Activated naive CD4-positive, alpha-beta T cell treated with anti-CD3 and anti-CD28 coated beads for 36 hours (primary cell): ENCODE data around the gene CTAGE1. TPM values are rescaled to one million over a fixed set of nuclear protein-coding genes. Genes with fewer than 3 reads are reported as not detected.

ENCODE experiments used
- CTCF ChIA-PET: fragments of 350-600 bp; sonication (Branson Sonifier 250); formaldehyde crosslinking; loops from one replicate; lab custom pipeline; 2021; ENCODE audit warnings: antibody characterized with exemption; lab: Charles Lee
- DNase-seq: peaks from one replicate; pipeline ENCODE4 v3.0.0-alpha.2; 2020
- H3K27ac Mint-ChIP-seq: one replicate; pipeline ENCODE4 v1.8.0; 2021; ENCODE audit warnings: mild to moderate bottlenecking, mixed read lengths
- H3K27me3 Mint-ChIP-seq: one replicate; pipeline ENCODE4 v1.8.0; 2021; ENCODE audit warnings: low read depth, mixed read lengths
- H3K36me3 Mint-ChIP-seq: one replicate; pipeline ENCODE4 v1.8.0; 2021; ENCODE audit warnings: low read depth, mixed read lengths
- H3K4me1 Mint-ChIP-seq: one replicate; pipeline ENCODE4 v1.8.0; 2021; ENCODE audit warnings: low read depth, mixed read lengths
- H3K4me3 Mint-ChIP-seq: one replicate; pipeline ENCODE4 v1.8.0; 2021; ENCODE audit warnings: mild to moderate bottlenecking, moderate library complexity, mixed read lengths
- H3K9me3 Mint-ChIP-seq: one replicate; pipeline ENCODE4 v1.8.0; 2021; ENCODE audit warnings: mixed read lengths
- intact Hi-C: fragments of 100-400 bp; cut with micrococcal nuclease; formaldehyde crosslinking; loops from one replicate; pipeline ENCODE4 v1.15.1; 2023
- total RNA-seq, 2 experiments: library from RNA; stranded (reverse); gene quantifications; one replicate each; pipeline ENCODE4 v1.2.3, GENCODE V29; 2021

CTAGE1 gene
- total RNA-seq, 2 experiments from 2014 or later: not detected

- H3K27ac Mint-ChIP-seq: no peak overlapping the region
- H3K4me3 Mint-ChIP-seq: no peak overlapping the region
- intact Hi-C loops: no loop called here
- DNase-seq: no peak
- CTCF ChIA-PET: no interaction called here
- no peaks in the 10 kb centered on the region for H3K36me3 Mint-ChIP-seq
- peaks cover 2% of the 10 kb centered on the region for H3K9me3 Mint-ChIP-seq
- no peaks in the 10 kb centered on the region for H3K27me3 Mint-ChIP-seq
- H3K4me1 Mint-ChIP-seq: no peaks in the 10 kb centered on the region
Observed at GRCh38 chr18:22432657-22433137, 15.0 kb upstream of the CTAGE1 start.

DNA sequence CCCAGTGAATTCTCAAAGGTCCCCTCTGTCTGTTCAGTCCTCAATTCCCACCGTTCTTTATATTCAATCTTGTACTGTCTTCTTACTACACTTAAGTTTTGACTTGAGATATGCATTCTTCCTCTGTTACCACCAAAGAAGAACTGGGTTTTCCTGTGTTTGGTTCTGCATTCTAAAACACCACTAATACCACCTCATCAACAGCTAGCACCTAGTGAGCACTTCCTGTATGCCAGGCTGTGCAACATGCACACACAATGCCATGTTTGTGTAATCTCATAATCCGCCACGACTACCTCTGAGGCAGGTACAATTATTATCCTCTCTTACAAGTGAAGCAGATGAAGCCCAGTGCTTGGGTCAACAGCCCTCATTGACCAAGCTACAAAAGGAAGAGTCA is 11.8 kb upstream of the CTAGE1 start:
- Mint-ChIP-seq H3K9me3 (peaks cover 2% of the 10 kb centered on the region), H3K4me3 (no peak overlapping the region), H3K27ac (no peak overlapping the region), H3K36me3 (no peaks in the 10 kb centered on the region), H3K4me1 (no peaks in the 10 kb centered on the region), H3K27me3 (no peaks in the 10 kb centered on the region)
- CTCF ChIA-PET: interaction anchor here (0.5 to 1.7 kb wide), 2 partner anchors 10 to 108 kb away, joined by 4 to 5 read pairs; no protein-coding TSS in a partner anchor
- no peak for DNase-seq
- intact Hi-C loops: no loop called here

- Mint-ChIP-seq H3K4me1 (no peaks in the 10 kb centered on the region), H3K27me3 (no peaks in the 10 kb centered on the region), H3K36me3 (no peaks in the 10 kb centered on the region), H3K4me3 (no peak overlapping the region), H3K27ac (no peak overlapping the region), H3K9me3 (peaks cover 2% of the 10 kb centered on the region)
- CTCF ChIA-PET: interaction anchor here (1.7 kb wide), 1 partner anchor 10 kb away, joined by 5 read pairs; no protein-coding TSS in a partner anchor
- intact Hi-C loops: no loop called here
- DNase-seq: no peak
Observed at GRCh38 chr18:22428672-22429071, 11.0 kb upstream of the CTAGE1 start.

DNA sequence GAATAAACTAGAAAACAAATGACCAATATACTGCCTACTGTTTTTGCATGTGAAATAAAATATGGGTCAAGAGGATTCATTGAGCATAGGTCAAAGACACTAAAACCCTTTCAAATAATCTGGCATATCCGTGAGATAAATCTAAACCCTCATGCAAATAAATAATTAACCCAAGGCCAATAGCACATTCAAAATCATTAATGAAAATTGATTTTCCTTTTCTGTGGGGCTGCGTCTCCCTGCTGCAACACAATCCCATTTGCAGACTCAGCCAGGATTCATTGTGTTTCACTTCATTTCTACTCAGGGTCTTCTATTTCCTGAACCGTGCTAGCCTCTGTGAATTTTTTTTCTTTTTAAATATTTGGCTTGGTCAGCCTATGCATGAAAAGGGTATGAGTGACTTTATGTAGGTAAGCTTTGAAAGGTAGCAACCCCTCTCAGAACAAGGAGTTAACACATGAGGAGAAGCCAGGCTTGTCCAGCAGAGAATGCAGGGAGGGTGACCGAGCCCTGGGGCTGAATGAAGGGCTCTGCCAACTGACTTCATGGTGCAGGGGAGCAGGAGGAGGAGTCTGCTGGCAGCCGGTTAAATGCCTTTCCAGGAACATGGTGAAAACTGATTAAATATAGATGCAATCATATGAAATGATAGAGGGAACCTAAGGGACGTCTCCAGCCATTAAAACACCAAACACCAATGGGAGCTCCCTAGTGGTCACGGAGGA is 10.3 kb upstream of the CTAGE1 start:
- Mint-ChIP-seq H3K27me3 (no peaks in the 10 kb centered on the region), H3K4me1 (no peaks in the 10 kb centered on the region), H3K9me3 (peaks cover 2% of the 10 kb centered on the region), H3K27ac (no peak overlapping the region), H3K4me3 (no peak overlapping the region), H3K36me3 (no peaks in the 10 kb centered on the region)
- DNase-seq: no peak
- CTCF ChIA-PET: no interaction called here
- intact Hi-C loops: no loop called here

DNA sequence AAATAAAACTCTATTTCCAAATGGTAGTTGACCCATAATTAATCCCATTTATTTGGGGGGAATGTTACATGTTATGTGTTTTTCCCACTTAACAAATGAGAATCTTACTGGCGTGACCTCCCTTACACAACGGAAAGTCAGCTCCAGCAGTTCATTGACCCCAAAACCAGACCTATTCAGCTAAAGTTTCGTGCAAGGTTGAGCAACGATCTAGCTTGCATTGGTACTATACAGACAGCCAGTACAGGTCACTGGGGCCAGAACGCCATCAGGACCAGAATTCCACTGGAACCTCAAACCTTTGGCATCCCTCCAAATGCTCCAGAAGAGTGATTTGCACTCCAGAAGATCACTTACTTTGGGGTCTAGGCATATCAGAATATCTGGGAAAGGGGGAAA is 6.8 kb upstream of the CTAGE1 start:
- intact Hi-C loops: no loop called here
- no peaks in the 10 kb centered on the region for H3K27me3 Mint-ChIP-seq
- CTCF ChIA-PET: no interaction called here
- H3K27ac Mint-ChIP-seq: no peak overlapping the region
- peaks cover 4% of the 10 kb centered on the region for H3K9me3 Mint-ChIP-seq
- no peak for DNase-seq
- no peaks in the 10 kb centered on the region for H3K36me3 Mint-ChIP-seq
- no peaks in the 10 kb centered on the region for H3K4me1 Mint-ChIP-seq
- no peak overlapping the region for H3K4me3 Mint-ChIP-seq

GRCh38 chr18:22423878-22424564 is 6.3 kb upstream of the CTAGE1 start:
- CTCF ChIA-PET: no interaction called here
- H3K36me3 Mint-ChIP-seq: no peaks in the 10 kb centered on the region

GRCh38 chr18:22422909-22423548 is 5.3 kb upstream of the CTAGE1 start:
- intact Hi-C loops: no loop called here

More at GRCh38 chr18:22423878-22424564, 6.3 kb upstream of the CTAGE1 start:
- H3K4me1 Mint-ChIP-seq: no peaks in the 10 kb centered on the region
- H3K27ac Mint-ChIP-seq: no peak overlapping the region
- H3K4me3 Mint-ChIP-seq: no peak overlapping the region
- no peaks in the 10 kb centered on the region for H3K27me3 Mint-ChIP-seq
- H3K9me3 Mint-ChIP-seq: peaks cover 4% of the 10 kb centered on the region
- intact Hi-C loops: no loop called here
- no peak for DNase-seq

GRCh38 chr18:22420652-22421051 is 2.9 kb upstream of the CTAGE1 start:
- H3K27ac Mint-ChIP-seq: no peak overlapping the region
- no peaks in the 10 kb centered on the region for H3K36me3 Mint-ChIP-seq
- DNase-seq: no peak
- intact Hi-C loops: no loop called here
- no peaks in the 10 kb centered on the region for H3K4me1 Mint-ChIP-seq
- CTCF ChIA-PET: no interaction called here
- H3K27me3 Mint-ChIP-seq: peaks cover 5% of the 10 kb centered on the region
- peaks cover 4% of the 10 kb centered on the region for H3K9me3 Mint-ChIP-seq
- no peak overlapping the region for H3K4me3 Mint-ChIP-seq

More at GRCh38 chr18:22422909-22423548, 5.3 kb upstream of the CTAGE1 start:
- Mint-ChIP-seq H3K36me3 (no peaks in the 10 kb centered on the region), H3K27ac (no peak overlapping the region), H3K4me3 (no peak overlapping the region), H3K27me3 (peaks cover 5% of the 10 kb centered on the region), H3K9me3 (peaks cover 4% of the 10 kb centered on the region), H3K4me1 (no peaks in the 10 kb centered on the region)
- DNase-seq: no peak
- CTCF ChIA-PET: no interaction called here

DNA sequence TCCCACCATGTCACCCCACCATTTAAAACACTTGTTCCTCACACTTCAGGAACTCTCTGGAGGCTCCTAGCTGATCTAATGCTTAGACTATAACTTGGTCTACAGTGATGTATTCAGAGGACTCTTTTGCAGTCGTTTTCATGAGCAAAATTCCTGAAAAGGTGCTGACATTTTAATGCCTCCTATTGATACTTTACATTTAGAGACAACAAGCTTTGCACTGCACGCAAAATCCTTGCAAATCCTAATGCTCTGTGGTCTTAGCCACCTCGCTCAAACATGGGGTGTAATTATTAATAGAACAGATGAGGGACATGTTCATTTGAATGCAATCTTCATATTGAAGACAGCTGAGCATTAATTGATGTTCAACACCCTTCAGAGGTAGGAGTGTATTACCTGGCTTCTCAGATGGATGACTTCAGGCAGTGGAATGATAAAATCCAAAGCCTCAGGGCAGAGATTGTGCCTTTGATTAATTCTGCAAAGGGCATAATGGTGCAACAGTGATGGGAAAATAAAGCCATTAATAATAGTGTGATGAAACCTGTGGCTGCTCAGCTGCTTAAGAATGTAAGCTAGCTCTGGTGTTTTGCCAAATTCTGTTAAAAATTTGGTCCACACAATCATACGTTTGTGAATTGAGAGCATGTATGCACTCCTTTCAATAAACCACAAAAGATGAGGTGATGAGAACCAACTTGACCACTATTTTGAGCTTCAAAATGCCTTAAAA is 5.4 kb downstream of the CTAGE1 start:
- Mint-ChIP-seq H3K27me3 (no peaks in the 10 kb centered on the region), H3K36me3 (no peaks in the 10 kb centered on the region), H3K9me3 (peaks cover 15% of the 10 kb centered on the region), H3K4me3 (no peak overlapping the region), H3K4me1 (no peaks in the 10 kb centered on the region), H3K27ac (no peak overlapping the region)
- intact Hi-C loops: no loop called here
- CTCF ChIA-PET: no interaction called here
- no peak for DNase-seq

GRCh38 chr18:22411446-22411845 is 6.3 kb downstream of the CTAGE1 start:
- CTCF ChIA-PET: no interaction called here
- Mint-ChIP-seq H3K27me3 (no peaks in the 10 kb centered on the region), H3K4me3 (no peak overlapping the region), H3K27ac (no peak overlapping the region), H3K9me3 (peaks cover 15% of the 10 kb centered on the region), H3K4me1 (no peaks in the 10 kb centered on the region), H3K36me3 (no peaks in the 10 kb centered on the region)
- intact Hi-C loops: no loop called here
- DNase-seq: no peak

- Mint-ChIP-seq H3K4me1 (no peaks in the 10 kb centered on the region), H3K9me3 (peaks cover 15% of the 10 kb centered on the region), H3K4me3 (no peak overlapping the region), H3K36me3 (no peaks in the 10 kb centered on the region), H3K27me3 (no peaks in the 10 kb centered on the region), H3K27ac (no peak overlapping the region)
- CTCF ChIA-PET: no interaction called here
- intact Hi-C loops: no loop called here
- no peak for DNase-seq
Observed at GRCh38 chr18:22410126-22410525, 7.6 kb downstream of the CTAGE1 start.

- Mint-ChIP-seq H3K4me3 (no peak overlapping the region), H3K36me3 (no peaks in the 10 kb centered on the region), H3K9me3 (peaks cover 15% of the 10 kb centered on the region), H3K4me1 (no peaks in the 10 kb centered on the region), H3K27me3 (no peaks in the 10 kb centered on the region), H3K27ac (no peak overlapping the region)
- CTCF ChIA-PET: interaction anchor here (1.2 kb wide), 1 partner anchor 154 kb away, joined by 3 read pairs; no protein-coding TSS in a partner anchor
- intact Hi-C loops: no loop called here
- DNase-seq: no peak
Observed at GRCh38 chr18:22409445-22409844, 8.3 kb downstream of the CTAGE1 start.
